Measurements from ENCODE around the gene AGAP1.

AGAP1 gene

DNA sequence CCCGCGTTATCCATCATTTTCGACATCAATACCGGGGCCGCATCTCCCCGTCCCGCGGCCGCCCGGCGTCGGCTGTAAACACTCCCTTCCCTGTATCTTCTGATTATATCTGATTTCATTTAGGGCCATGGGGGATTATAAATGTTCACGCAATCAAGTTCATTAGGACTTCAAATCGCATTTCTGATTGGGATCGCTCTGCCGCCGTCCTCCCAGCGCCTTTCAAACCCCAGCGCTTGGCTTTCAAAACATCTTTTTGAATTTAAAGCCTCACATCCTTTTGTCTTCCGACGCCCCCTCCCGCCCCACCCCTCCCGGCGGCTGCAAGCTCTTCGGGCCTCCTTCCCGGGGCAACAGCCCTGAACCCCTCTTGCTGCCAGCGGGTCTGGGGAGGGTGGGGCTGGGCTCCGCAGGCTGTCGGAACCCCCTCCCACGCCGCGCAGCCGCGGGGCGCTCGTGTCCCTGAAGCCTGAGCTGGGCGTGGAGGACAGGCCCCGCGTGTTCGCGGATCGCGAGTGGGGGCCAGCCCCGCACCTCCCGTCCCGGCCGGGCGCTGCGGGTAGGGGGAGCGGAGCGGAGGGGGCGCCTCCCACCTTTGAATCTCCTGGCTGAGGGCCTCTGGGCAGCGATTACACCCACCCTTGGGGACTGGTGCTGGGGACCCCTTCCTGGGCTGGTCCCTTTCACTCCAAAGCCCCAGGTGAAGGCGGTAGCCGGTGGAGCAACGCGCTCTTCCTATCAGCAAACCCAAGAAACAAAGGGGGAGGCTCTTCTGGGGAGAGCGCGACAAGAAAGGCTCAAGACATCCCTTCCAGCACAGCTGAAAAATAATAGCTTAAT is 685.6 kb downstream of the AGAP1 start:
- TF ChIP-seq, protein P1, sequence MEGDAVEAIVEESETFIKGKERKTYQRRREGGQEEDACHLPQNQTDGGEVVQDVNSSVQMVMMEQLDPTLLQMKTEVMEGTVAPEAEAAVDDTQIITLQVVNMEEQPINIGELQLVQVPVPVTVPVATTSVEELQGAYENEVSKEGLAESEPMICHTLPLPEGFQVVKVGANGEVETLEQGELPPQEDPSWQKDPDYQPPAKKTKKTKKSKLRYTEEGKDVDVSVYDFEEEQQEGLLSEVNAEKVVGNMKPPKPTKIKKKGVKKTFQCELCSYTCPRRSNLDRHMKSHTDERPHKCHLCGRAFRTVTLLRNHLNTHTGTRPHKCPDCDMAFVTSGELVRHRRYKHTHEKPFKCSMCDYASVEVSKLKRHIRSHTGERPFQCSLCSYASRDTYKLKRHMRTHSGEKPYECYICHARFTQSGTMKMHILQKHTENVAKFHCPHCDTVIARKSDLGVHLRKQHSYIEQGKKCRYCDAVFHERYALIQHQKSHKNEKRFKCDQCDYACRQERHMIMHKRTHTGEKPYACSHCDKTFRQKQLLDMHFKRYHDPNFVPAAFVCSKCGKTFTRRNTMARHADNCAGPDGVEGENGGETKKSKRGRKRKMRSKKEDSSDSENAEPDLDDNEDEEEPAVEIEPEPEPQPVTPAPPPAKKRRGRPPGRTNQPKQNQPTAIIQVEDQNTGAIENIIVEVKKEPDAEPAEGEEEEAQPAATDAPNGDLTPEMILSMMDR (IDR thresholded peaks at IDR 0.05) = no peak

DNA sequence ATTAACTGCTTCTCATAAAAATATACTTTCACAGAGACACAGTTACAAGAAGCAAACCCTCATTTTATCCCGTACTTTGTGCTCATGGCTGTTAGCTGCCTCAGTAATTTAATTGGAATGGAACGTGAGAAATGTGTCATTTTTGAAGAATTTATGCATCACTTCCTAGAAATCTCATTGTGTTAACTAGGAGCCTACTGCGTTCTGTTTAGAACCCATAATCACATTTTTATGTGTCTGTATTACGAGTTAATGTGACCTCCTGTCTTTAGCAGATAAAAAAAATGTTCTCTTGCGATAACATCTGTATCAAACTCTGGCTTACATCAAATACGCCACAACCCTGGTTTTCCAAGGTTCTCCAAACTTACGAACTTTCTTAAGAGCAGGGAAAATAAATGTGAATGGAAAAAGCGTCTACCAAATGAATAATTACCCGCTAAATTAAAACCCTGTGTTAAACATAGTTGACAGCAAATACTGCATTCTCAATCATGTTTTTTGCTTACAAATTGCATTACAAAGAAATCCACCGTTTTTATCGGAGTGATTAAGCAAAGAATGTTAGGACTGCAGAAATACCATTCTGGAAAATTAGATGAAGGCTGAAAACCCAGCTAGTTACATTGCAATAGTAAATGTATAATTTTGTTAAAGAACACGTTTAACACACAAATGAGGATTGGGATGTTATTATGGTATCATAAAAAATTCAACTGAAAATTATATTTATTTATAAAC is 686.4 kb downstream of the AGAP1 start:
- TF ChIP-seq, protein P1 (IDR thresholded peaks at IDR 0.05) = no peak

GRCh38 chr2:236180831-236181453 is 687.1 kb downstream of the AGAP1 start:
- TF ChIP-seq, protein P1 (IDR thresholded peaks at IDR 0.05) = peak; percentile 68

All from LNCAP (cell line).